Measurements from ENCODE around the gene ALOX5AP. TPM values are rescaled to one million over a fixed set of nuclear protein-coding genes. Genes with fewer than 3 reads are reported as not detected.

The ALOX5AP gene
- total and polyA plus RNA-seq, 10 of the 15 experiments (the other 5 are each of a cell fraction or from before 2014, with no cell fraction given), result 45.9 to 426 (median 109) TPM

DNA sequence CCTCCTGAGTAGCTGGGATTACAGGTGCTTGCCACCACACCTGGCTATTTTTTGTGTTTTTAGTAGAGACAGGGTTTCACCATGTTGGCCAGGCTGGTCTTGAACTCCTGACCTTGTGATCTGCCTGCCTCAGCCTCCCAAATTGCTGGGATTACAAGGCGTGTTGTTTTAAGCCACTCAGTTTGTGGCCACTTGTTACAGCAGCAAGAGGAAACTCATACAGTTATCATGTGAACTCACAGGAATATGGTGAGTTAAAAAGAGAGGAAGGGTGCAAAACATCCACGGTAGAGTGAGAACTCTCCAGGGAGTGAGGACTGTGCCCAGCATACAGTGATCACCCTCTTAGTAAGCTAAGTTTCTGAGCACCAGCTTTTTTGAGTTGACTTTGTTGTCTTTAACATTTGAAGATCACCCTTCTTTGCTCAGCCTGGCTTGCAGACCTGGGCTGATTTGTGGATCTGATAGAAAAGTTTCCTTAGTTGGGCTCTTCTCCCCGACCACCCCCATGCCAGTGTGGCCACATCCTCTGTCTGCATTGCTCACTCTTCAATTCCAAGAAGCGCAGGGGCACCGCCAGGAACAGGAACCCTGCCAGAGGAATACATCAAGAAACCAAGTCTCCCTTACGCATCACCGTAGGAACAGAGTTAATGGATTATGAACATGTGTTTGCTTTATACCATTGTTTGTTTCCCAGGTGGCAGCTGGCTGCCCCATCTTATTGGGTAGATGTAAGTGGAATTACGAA is 16.0 kb downstream of the ALOX5AP start:
- Histone ChIP-seq H3K9me3 (replicated peaks; ENCODE audit: control insufficient read depth, insufficient read depth, low read length) (no peaks in the 10 kb centered on the region; the same call in 2 of the 3 replicates), H3K36me3 (ENCODE audit: control insufficient read depth in 2 of 2, insufficient read depth in 2 of 2, low read length in 1 of 2) (no peaks in the 10 kb centered on the region; a peak in 1 of 4 replicates), H3K4me1 (ENCODE audit: control insufficient read depth, insufficient read depth, low read length) (no peaks in the 10 kb centered on the region), H3K79me2 (ENCODE audit: control insufficient read depth, insufficient read depth, low read length) (no peaks in the 10 kb centered on the region), H3K27ac (ENCODE audit: control insufficient read depth, insufficient read depth) (no peak overlapping the region), H3K4me3 (no peak overlapping the region), H2AFZ (ENCODE audit: control insufficient read depth, low read depth, low read length) (no peak overlapping the region), H3K27me3 (replicated peaks in 1 of 2; ENCODE audit: control insufficient read depth in 2 of 2, insufficient read depth in 2 of 2, low read length in 1 of 2) (no peaks in the 10 kb centered on the region), H3K9ac (ENCODE audit: control insufficient read depth, insufficient read depth, low read length) (no peak overlapping the region), H3K4me2 (ENCODE audit: control insufficient read depth, insufficient read depth) (no peak overlapping the region), H4K20me1 (ENCODE audit: control insufficient read depth, insufficient read depth) (no peaks in the 10 kb centered on the region; the same call in 1 of the 2 replicates)
- TF ChIP-seq CHD1 (IDR thresholded peaks at IDR 0.05; ENCODE audit: low read depth, low read length) (no peak), CBFB (IDR thresholded peaks at IDR 0.05; ENCODE audit: low read depth) (no peak), EGR1 (IDR thresholded peaks at IDR 0.05; ENCODE audit: borderline replicate concordance in 1 of 2, low read depth in 2 of 2, low read length in 2 of 2) (no peak), ZNF24 (IDR thresholded peaks at IDR 0.05) (no peak), MEF2B (IDR thresholded peaks at IDR 0.05; ENCODE audit: partially characterized antibody, poor library complexity, severe bottlenecking) (no peak), RCOR1 (conservative IDR thresholded peaks at IDR 0.05; ENCODE audit: low read depth, low read length) (no peak)
- ChIA-PET SMC1A (ENCODE audit: uncharacterized antibody, unreplicated experiment) (interaction anchor here (1.0 to 1.3 kb wide), 2 partner anchors 13 to 76 kb away, joined by 3 to 4 read pairs; no protein-coding TSS in a partner anchor), CTCF (no interaction called here), POLR2A (no interaction called here), RAD21 (ENCODE audit: unreplicated experiment) (no interaction called here)
- FAIRE-seq (no peak), DNase-seq (ENCODE audit: low read depth, low spot score) (no peak), ATAC-seq (no peak)
- intact Hi-C loops (cut with micrococcal nuclease; ENCODE audit: unreplicated experiment) (no loop called here), in situ Hi-C loops (cut with MboI) (no loop called here)
- no TSS peak for BruUV-seq (replicated peaks)
- 71% methylated on average over 8 of the region's 8 CpGs for WGBS (ENCODE audit: insufficient coverage, insufficient replicate concordance, low lambda C conversion rate, missing lambda C conversion rate)

Measured in GM12878 (cell line).